ENCODE measurements around the gene FNDC3B. TPM values are rescaled to one million over a fixed set of nuclear protein-coding genes. Genes with fewer than 3 reads are reported as not detected.

Gene FNDC3B
- total and polyA plus RNA-seq, 9 of the 15 experiments (the other 6 are each of a cell fraction or from before 2014, with no cell fraction given), result 7.0 to 35.8 (median 16.2) TPM

DNA sequence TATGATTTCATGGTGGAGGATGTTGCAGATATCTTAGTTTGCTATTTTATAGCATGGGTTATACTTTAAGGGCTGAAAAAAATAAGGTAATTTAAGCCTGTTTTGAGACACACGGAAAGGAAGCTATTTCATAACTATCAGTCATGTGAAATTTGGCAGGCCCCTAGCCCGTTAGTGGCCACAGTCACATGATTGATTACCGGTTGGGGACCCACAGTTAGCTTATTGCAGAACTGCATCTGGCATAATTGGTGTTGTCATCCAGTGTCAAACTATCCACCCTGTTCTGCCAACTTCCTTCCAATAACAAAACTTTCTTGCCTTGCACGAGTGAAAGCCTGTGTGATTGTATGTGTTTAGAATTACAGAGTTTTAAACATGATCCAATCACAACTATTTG is 35.2 kb downstream of the FNDC3B start:
- Histone ChIP-seq H3K4me3 (no peak overlapping the region), H3K27me3 (ENCODE audit: control insufficient read depth in 2 of 2, insufficient read depth in 2 of 2, low read length in 2 of 2) (no peaks in the 10 kb centered on the region), H3K27ac (ENCODE audit: extremely low read depth, low read depth, low read length) (peak overlapping the region; percentile 15; the same call in 1 of the 3 replicates), H3K4me1 (replicated peaks in 1 of 2; ENCODE audit: control insufficient read depth in 2 of 2, insufficient read depth in 2 of 2, low read length in 2 of 2) (peaks cover 3 to 59% of the 10 kb centered on the region in 2 experiments), H2AFZ (ENCODE audit: low read depth, low read length) (no peak overlapping the region), H3K36me3 (ENCODE audit: control insufficient read depth, insufficient read depth, low read length) (peaks cover 25% of the 10 kb centered on the region), H3K79me2 (ENCODE audit: control insufficient read depth, insufficient read depth, low read length) (peaks cover 99% of the 10 kb centered on the region), H3K9me1 (ENCODE audit: control insufficient read depth, insufficient read depth, low read length) (no peaks in the 10 kb centered on the region), H4K20me1 (replicated peaks; ENCODE audit: control insufficient read depth, insufficient read depth, low read length) (0 out of 2 replicates have a peak, but pooled peaks cover 3% of the 10 kb centered on the region), H3K9ac (ENCODE audit: insufficient read depth in 1 of 2, low read depth in 2 of 2, low read length in 2 of 2) (no peak overlapping the region), H3K9me3 (replicated peaks; ENCODE audit: control insufficient read depth, insufficient read depth, low read depth, low read length) (no peaks in the 10 kb centered on the region), H3K4me2 (ENCODE audit: insufficient read depth, low read length) (peak overlapping the region; percentile 13; the same call in 1 of the 2 replicates)
- in situ Hi-C loops (cut with MboI) (no loop called here), intact Hi-C loops (cut with micrococcal nuclease) (no loop called here)
- no peak; the same call in 2 of the 3 replicates for ATAC-seq
- 0% methylated on average over 4 of the region's 4 CpGs for WGBS (ENCODE audit: insufficient coverage, low coverage, missing lambda C conversion rate)
- no TSS peak for BruUV-seq (replicated peaks)
- peak; percentile 11 for FAIRE-seq
- ChIA-PET POLR2A (interaction anchor here (0.6 to 2.0 kb wide), 4 partner anchors 8 to 27 kb away, joined by 3 to 10 read pairs (median 4); no protein-coding TSS in a partner anchor), CTCF (ENCODE audit: low intra/inter-chr PET ratio) (no interaction called here)
- DNase-seq (ENCODE audit: extremely low read depth in 1 of 4, low spot score in 3 of 4), result no peak
- peak; percentile 85 for TF ChIP-seq MEIS2 (IDR thresholded peaks at IDR 0.05; ENCODE audit: partially characterized antibody)
- TF ChIP-seq RAD51 (IDR thresholded peaks at IDR 0.05; ENCODE audit: borderline replicate concordance, low read depth), result peak; percentile 21; the same call in 1 of the 2 replicates
- TF ChIP-seq POLR2H (tag; IDR thresholded peaks at IDR 0.05; ENCODE audit: low read depth), result 0 out of 2 replicates have a peak, but pooled peaks have one; percentile 16
- TF ChIP-seq, protein P1, sequence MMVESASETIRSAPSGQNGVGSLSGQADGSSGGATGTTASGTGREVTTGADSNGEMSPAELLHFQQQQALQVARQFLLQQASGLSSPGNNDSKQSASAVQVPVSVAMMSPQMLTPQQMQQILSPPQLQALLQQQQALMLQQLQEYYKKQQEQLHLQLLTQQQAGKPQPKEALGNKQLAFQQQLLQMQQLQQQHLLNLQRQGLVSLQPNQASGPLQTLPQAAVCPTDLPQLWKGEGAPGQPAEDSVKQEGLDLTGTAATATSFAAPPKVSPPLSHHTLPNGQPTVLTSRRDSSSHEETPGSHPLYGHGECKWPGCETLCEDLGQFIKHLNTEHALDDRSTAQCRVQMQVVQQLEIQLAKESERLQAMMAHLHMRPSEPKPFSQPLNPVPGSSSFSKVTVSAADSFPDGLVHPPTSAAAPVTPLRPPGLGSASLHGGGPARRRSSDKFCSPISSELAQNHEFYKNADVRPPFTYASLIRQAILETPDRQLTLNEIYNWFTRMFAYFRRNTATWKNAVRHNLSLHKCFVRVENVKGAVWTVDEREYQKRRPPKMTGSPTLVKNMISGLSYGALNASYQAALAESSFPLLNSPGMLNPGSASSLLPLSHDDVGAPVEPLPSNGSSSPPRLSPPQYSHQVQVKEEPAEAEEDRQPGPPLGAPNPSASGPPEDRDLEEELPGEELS (CRISPR knock-in tag; IDR thresholded peaks at IDR 0.05; ENCODE audit: borderline replicate concordance), result no peak
- 0 out of 2 replicates have a peak, but pooled peaks have one; percentile 28 for TF ChIP-seq TOE1 (IDR thresholded peaks at IDR 0.05; ENCODE audit: borderline replicate concordance)
- no peak for TF ChIP-seq TOE1 (CRISPR knock-in tag; IDR thresholded peaks at IDR 0.05; ENCODE audit: borderline replicate concordance, low read depth)
- no peak for TF ChIP-seq KLF16 (IDR thresholded peaks at IDR 0.05)
- 0 out of 2 replicates have a peak, but pooled peaks have one; percentile 20 for TF ChIP-seq GTF2E2 (tag; IDR thresholded peaks at IDR 0.05)
- TF ChIP-seq, protein P2, sequence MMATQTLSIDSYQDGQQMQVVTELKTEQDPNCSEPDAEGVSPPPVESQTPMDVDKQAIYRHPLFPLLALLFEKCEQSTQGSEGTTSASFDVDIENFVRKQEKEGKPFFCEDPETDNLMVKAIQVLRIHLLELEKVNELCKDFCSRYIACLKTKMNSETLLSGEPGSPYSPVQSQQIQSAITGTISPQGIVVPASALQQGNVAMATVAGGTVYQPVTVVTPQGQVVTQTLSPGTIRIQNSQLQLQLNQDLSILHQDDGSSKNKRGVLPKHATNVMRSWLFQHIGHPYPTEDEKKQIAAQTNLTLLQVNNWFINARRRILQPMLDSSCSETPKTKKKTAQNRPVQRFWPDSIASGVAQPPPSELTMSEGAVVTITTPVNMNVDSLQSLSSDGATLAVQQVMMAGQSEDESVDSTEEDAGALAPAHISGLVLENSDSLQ (IDR thresholded peaks at IDR 0.05), result peak; percentile 75
- peak; percentile 39; the same call in 1 of the 2 replicates for TF ChIP-seq MYBL2 (IDR thresholded peaks at IDR 0.05; ENCODE audit: low read depth)
- no peak for TF ChIP-seq MYBL2 (CRISPR knock-in tag; IDR thresholded peaks at IDR 0.05; ENCODE audit: borderline replicate concordance)
- TF ChIP-seq SIRT6 (IDR thresholded peaks at IDR 0.05; ENCODE audit: low read depth, low read length), result no peak
- TF ChIP-seq, protein P3, sequence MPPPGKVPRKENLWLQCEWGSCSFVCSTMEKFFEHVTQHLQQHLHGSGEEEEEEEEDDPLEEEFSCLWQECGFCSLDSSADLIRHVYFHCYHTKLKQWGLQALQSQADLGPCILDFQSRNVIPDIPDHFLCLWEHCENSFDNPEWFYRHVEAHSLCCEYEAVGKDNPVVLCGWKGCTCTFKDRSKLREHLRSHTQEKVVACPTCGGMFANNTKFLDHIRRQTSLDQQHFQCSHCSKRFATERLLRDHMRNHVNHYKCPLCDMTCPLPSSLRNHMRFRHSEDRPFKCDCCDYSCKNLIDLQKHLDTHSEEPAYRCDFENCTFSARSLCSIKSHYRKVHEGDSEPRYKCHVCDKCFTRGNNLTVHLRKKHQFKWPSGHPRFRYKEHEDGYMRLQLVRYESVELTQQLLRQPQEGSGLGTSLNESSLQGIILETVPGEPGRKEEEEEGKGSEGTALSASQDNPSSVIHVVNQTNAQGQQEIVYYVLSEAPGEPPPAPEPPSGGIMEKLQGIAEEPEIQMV (tag; conservative IDR thresholded peaks at IDR 0.05; ENCODE audit: low read depth), result no peak
- no peak for TF ChIP-seq ZFP30 (CRISPR knock-in tag; IDR thresholded peaks at IDR 0.05; ENCODE audit: borderline replicate concordance)
- no peak for TF ChIP-seq CHD4 (IDR thresholded peaks at IDR 0.05; ENCODE audit: insufficient read depth, insufficient replicate concordance, low read depth, low read length, poor library complexity, severe bottlenecking)
